Peyer's patch (tissue), 4 donors: ENCODE data around the gene PCBD1.

ENCODE experiments used
- POLR2A ChIP-seq, 2 donors: fragments of 450-650 bp; IDR thresholded peaks; one replicate each; pipeline ENCODE4 v1.5.1; 2017; ENCODE audit warnings: antibody characterized with exemption in 2 of 2, mild to moderate bottlenecking in 2 of 2, moderate library complexity in 2 of 2
- TF ChIP-seq, protein P1 (sequence below), 6 experiments: fragments of 450-650 bp in 4 of 6; fragments of 200-600 bp in 2 of 6; sonication (generic) in 1 of 6; IDR thresholded peaks; one replicate each; pipeline ENCODE4 v1.5.1; 2017 to 2019; ENCODE audit warnings: antibody characterized with exemption in 6 of 6, mild to moderate bottlenecking in 3 of 6, moderate library complexity in 1 of 6

DNA sequence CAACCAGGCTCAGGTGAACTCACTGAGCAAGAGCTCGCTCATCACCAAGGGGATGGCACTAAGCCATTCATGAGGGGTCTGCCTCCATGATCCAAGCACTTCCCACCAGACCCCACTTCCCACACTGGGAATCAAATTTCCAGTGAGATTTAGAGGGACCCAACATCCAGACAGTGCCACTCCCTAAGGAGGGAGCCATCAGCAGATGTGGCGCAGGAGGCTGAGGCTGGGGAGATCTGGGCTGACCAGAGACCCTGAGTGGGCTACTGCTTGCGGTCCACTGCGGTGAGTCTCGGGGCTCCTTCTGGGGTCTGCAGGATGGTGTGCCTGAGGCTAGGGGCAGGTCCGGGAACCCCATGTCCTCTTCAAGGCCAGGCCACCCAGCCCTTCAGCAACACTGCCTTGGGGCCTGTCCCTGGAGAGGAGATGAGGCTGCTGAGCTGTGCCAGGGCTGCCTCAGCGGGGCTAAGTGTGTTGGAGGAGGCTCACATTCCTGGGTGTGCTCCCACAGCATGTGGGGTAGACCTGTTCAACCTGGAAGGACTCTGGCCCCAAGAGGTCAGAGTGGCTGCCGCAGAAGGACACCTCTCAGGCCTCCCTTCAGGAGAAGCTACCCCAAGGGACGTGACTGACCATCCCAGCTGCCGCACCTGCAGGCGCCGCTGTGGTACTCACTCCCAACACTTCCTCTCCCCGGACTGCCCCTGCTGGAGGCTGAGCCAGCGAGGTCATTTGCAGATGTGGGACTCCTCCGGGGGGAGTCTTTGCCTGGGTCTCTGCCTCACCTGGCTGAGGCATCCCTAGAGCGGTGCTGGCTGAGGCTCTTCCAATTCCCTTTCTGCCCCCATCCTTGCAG, 22.3 kb upstream of the PCBD1 start:
- TF ChIP-seq, protein P1, sequence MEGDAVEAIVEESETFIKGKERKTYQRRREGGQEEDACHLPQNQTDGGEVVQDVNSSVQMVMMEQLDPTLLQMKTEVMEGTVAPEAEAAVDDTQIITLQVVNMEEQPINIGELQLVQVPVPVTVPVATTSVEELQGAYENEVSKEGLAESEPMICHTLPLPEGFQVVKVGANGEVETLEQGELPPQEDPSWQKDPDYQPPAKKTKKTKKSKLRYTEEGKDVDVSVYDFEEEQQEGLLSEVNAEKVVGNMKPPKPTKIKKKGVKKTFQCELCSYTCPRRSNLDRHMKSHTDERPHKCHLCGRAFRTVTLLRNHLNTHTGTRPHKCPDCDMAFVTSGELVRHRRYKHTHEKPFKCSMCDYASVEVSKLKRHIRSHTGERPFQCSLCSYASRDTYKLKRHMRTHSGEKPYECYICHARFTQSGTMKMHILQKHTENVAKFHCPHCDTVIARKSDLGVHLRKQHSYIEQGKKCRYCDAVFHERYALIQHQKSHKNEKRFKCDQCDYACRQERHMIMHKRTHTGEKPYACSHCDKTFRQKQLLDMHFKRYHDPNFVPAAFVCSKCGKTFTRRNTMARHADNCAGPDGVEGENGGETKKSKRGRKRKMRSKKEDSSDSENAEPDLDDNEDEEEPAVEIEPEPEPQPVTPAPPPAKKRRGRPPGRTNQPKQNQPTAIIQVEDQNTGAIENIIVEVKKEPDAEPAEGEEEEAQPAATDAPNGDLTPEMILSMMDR (IDR thresholded peaks at IDR 0.05), result no peak
- no peak for TF ChIP-seq POLR2A (IDR thresholded peaks at IDR 0.05)
